Brain microvascular endothelial cell (primary cell): ENCODE data around the gene CDS2.

Source experiments
- DNase-seq: peaks from one replicate; pipeline ENCODE4 v3.0.0-alpha.2; 2020
- H3K27ac ChIP-seq: fragments of 250-450 bp; sonication (Bioruptor Pico); 2 replicates; pipeline ENCODE4 v1.5.1; 2020; ENCODE audit warnings: mild to moderate bottlenecking, moderate library complexity
- H3K27me3 ChIP-seq: fragments of 250-450 bp; sonication (Bioruptor Pico); replicated peaks from 2 replicates; pipeline ENCODE4 v1.5.1; 2020; ENCODE audit warnings: mild to moderate bottlenecking
- H3K36me3 ChIP-seq: fragments of 250-450 bp; sonication (Bioruptor Pico); replicated peaks from 2 replicates; pipeline ENCODE4 v1.5.1; 2020; ENCODE audit warnings: mild to moderate bottlenecking
- H3K4me3 ChIP-seq: 2 replicates; pipeline ENCODE4 v1.5.1; 2011; ENCODE audit warnings: low read depth, mild to moderate bottlenecking, control low read depth, low read length, moderate library complexity
- CTCF ChIP-seq: IDR thresholded peaks from 2 replicates; pipeline ENCODE4 v1.5.1; 2011; ENCODE audit warnings: low read depth, mild to moderate bottlenecking, moderate library complexity, low read length, control low read depth, inconsistent platforms; ENCODE audit errors: missing control alignments
- in situ Hi-C: cut with HindIII; loops from 2 replicates; pipeline ENCODE4 v1.10.0; 2017; ENCODE audit warnings: low sequenced_read_pairs, low pct_ligation_motif_present

The CDS2 gene

DNA sequence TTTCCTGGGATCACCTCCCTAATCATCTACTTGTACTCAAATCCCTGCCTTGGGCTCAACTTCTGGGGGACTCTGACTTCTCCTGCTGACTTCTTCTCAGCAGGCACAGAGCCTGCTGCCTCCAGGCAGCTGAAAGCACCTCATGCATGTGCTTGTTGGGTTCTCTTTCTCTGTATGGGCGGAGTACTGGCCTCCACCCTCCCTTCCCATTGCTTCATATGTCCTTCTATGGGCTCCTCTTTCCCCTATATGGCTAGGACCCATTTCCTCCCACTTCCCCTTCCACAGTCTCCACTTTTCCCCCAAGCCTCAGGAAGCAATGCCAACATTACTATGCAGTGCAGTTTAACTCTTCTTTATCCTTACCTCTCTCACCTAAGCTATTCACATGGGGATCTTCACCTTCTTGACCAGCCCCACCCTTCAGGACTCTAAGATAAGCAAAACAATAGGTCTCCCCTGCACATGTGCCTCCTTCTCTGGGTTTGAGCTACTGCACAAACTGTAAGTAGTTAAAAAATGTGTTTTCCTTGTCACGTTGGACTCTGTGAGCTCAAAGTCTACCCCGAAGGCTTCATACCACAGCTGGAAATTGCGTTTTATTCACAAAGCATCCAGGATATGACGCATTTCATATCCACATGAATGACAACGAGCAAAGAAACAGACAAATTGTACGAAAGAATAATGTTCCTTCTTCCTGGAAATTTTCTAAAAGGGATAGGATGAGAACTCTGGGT, 93.7 kb downstream of the CDS2 start:
- Histone ChIP-seq H3K4me3 (no peak overlapping the region), H3K27me3 (no peaks in the 10 kb centered on the region), H3K36me3 (no peaks in the 10 kb centered on the region), H3K27ac (no peak overlapping the region)
- no peak for TF ChIP-seq CTCF
- no peak for DNase-seq
- in situ Hi-C loops = no loop called here

GRCh38 chr20:5221061-5221430, 94.2 kb downstream of the CDS2 start:
- TF ChIP-seq CTCF = no peak
- Histone ChIP-seq H3K36me3 (no peaks in the 10 kb centered on the region), H3K27me3 (no peaks in the 10 kb centered on the region), H3K4me3 (no peak overlapping the region), H3K27ac (no peak overlapping the region)
- in situ Hi-C loops = no loop called here
- DNase-seq = no peak

DNA sequence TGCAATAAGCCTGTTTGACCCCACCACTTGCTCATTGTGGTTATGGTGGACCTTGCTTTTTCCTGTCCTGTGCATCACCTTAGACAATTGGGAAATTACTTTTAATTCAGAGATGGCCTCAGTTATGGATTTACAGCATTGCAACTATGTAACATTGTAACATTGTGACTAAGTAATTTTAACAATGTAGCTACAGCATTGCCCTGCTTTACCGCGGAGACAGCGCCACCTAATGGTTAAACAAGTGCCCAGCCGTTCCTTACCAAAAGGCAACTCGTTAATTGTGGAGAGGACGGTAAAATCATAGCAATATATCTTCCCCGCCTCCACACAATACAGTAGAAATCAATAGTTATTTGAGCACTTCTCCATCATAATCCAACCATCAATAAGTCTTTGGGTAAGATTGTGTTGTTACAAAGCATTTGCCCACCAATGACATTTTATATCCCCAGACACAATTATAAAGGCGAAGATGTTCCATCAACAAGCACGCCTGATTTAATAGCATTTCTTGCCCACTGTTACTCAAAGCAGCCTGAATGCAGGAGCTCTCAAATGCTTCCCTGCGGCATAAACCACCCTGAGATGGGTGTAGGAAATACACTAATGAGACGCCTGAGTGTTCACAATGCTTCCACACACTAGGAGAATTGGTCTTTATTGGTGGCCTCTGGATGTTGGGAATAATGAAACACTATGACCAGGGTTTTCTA, 96.3 kb downstream of the CDS2 start:
- Histone ChIP-seq H3K4me3 (no peak overlapping the region), H3K27me3 (no peaks in the 10 kb centered on the region), H3K27ac (no peak overlapping the region), H3K36me3 (no peaks in the 10 kb centered on the region)
- DNase-seq = peak; percentile 51
- peak; percentile 95 for TF ChIP-seq CTCF
- in situ Hi-C loops = no loop called here

DNA sequence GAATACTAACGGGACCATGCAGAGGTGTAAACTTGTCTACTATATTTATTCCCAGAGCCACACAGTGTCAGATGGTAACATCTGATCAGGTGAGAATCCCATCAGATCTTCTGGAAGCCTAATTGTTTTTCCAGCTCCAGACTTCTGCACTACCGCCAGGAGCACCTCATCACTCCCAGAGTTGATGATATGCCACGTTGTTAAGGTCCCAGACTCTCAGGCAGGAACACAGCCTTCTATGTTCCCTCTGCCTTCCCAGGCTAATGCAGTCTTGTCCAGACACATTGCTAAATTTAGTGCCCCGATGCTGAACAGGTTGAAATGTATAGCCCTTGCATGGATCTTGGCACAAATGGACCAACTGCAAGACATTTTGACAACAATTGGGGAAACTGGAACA, 103.7 kb downstream of the CDS2 start:
- Histone ChIP-seq H3K27me3 (no peaks in the 10 kb centered on the region), H3K36me3 (no peaks in the 10 kb centered on the region), H3K4me3 (no peak overlapping the region), H3K27ac (no peak overlapping the region)
- no peak for TF ChIP-seq CTCF
- in situ Hi-C loops = no loop called here
- no peak for DNase-seq

DNA sequence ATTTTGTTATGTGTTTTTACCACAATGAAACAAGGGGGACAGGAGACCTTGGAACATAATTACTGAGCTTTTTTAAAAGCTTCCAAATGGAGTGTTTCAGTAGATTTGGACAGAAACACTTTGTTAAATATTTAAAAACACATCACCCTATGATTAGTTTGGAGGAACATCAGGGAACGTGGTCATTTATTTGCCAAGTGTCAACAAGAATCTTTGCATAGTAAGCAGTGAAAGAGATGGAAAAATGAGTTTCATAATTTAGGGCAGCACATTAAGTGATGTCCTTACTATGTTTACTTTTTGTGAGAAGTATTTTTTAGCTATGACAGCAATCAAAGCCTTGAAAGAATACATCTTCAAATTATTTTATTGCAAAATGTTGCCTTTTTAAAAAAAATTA, 107.3 kb downstream of the CDS2 start:
- DNase-seq = no peak

More for the DNA sequence above, 107.3 kb downstream of the CDS2 start:
- TF ChIP-seq CTCF = no peak
- no peak overlapping the region for H3K27ac ChIP-seq
- no peaks in the 10 kb centered on the region for H3K36me3 ChIP-seq
- no peak overlapping the region for H3K4me3 ChIP-seq
- H3K27me3 ChIP-seq = peaks cover 2% of the 10 kb centered on the region
- in situ Hi-C loops = no loop called here
